Peyer's patch (tissue), 4 donors: Measurements from ENCODE around the gene IMP3.

Source experiments
- POLR2A ChIP-seq, 2 donors: fragments of 450-650 bp; IDR thresholded peaks; one replicate each; pipeline ENCODE4 v1.5.1; 2017; ENCODE audit warnings: antibody characterized with exemption in 2 of 2, mild to moderate bottlenecking in 2 of 2, moderate library complexity in 2 of 2
- TF ChIP-seq, protein P1 (sequence below), 6 experiments: fragments of 450-650 bp in 4 of 6; fragments of 200-600 bp in 2 of 6; sonication (generic) in 1 of 6; IDR thresholded peaks; one replicate each; pipeline ENCODE4 v1.5.1; 2017 to 2019; ENCODE audit warnings: antibody characterized with exemption in 6 of 6, mild to moderate bottlenecking in 3 of 6, moderate library complexity in 1 of 6

DNA sequence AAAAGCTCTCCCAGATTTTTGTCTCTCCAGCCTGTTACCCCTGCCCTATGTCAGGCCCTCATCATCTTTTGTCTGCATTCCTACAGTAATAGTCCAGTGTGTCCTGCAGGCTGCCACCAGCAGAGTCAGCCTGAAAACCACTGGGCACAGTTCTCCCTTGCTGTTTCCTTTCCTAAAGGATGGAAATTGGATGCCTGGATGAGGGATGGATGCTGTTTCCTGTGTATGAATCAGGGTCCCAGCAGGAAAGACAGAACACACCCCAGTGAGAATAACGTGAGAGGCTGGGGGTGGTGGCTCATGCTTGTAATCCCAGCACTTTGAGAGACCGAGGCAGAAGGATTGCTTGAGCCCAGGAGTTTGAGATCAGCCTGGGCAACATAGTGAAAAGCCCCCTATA lies 4.4 kb upstream of the IMP3 start:
- TF ChIP-seq, protein P1, sequence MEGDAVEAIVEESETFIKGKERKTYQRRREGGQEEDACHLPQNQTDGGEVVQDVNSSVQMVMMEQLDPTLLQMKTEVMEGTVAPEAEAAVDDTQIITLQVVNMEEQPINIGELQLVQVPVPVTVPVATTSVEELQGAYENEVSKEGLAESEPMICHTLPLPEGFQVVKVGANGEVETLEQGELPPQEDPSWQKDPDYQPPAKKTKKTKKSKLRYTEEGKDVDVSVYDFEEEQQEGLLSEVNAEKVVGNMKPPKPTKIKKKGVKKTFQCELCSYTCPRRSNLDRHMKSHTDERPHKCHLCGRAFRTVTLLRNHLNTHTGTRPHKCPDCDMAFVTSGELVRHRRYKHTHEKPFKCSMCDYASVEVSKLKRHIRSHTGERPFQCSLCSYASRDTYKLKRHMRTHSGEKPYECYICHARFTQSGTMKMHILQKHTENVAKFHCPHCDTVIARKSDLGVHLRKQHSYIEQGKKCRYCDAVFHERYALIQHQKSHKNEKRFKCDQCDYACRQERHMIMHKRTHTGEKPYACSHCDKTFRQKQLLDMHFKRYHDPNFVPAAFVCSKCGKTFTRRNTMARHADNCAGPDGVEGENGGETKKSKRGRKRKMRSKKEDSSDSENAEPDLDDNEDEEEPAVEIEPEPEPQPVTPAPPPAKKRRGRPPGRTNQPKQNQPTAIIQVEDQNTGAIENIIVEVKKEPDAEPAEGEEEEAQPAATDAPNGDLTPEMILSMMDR (IDR thresholded peaks at IDR 0.05), result no peak
- TF ChIP-seq POLR2A (IDR thresholded peaks at IDR 0.05), result no peak
